HepG2 (cell line): ENCODE measurements around the gene U2SURP. TPM values are rescaled to one million over a fixed set of nuclear protein-coding genes. Genes with fewer than 3 reads are reported as not detected.

Source experiments
- ATAC-seq: fragments of 200-7000 bp; cut with Tn5 transposase; 3 replicates; pipeline ENCODE4 v1.9.1; 2020; ENCODE audit warnings: mild to moderate bottlenecking, moderate library complexity
- BruUV-seq: library from RNA; stranded (reverse); fragments of 400-500 nt; replicated peaks from 2 replicates; lab custom pipeline; 2021; lab: Mats Ljungman, UMichigan
- CTCF ChIA-PET: fragments of 300-600 bp; formaldehyde crosslinking; extraction: SDS; loops from one replicate; lab custom pipeline; 2021; ENCODE audit warnings: low total read pairs, inconsistent platforms, low intra/inter-chr PET ratio; lab: Yijun Ruan, JAX
- POLR2A ChIA-PET: fragments of 350-600 bp; sonication (Branson Sonifier 250); formaldehyde crosslinking; loops from one replicate; lab custom pipeline; 2020; ENCODE audit warnings: antibody characterized with exemption, inconsistent platforms; lab: Yijun Ruan, JAX
- DNase-seq: peaks from one replicate; pipeline ENCODE4 v3.0.0-alpha.2; 2015; ENCODE audit warnings: low spot score
- FAIRE-seq: peaks from 3 replicates; lab custom pipeline; 2011; peaks lifted over from hg19 to GRCh38; lab: Jason Lieb, UNC
- H2AFZ ChIP-seq: one replicate; pipeline ENCODE4 v1.6.1; 2011; ENCODE audit warnings: low read length, inconsistent platforms
- H3K27ac ChIP-seq: fragments of 300-600 bp; 3 replicates; pipeline ENCODE4 v1.8.0; 2011; ENCODE audit warnings: mixed run types, mild to moderate bottlenecking, mixed read lengths, low read length, inconsistent platforms; ENCODE audit not compliant: insufficient read depth; ENCODE audit errors: extremely low read length
- H3K27me3 ChIP-seq, 2 experiments: fragments of 200-600 bp in 1 of 2; 2 replicates in 1 of 2; 3 replicates in 1 of 2; pipeline versions ENCODE4 v1.6.0 to v1.8.0; 2011; ENCODE audit warnings: low read length in 2 of 2, mild to moderate bottlenecking in 2 of 2, moderate library complexity in 2 of 2, inconsistent platforms in 1 of 2; ENCODE audit not compliant: insufficient read depth in 2 of 2, control insufficient read depth in 1 of 2
- H3K36me3 ChIP-seq, 2 experiments: fragments of 200-600 bp in 1 of 2; replicated peaks in 1 of 2; 2 replicates in 1 of 2; 3 replicates in 1 of 2; pipeline versions ENCODE4 v1.5.1 to v1.8.0; 2011; ENCODE audit warnings: low read length in 2 of 2, inconsistent platforms in 1 of 2; ENCODE audit not compliant: insufficient read depth in 2 of 2, control insufficient read depth in 1 of 2
- H3K4me1 ChIP-seq: 2 replicates; pipeline ENCODE4 v1.5.1; 2012; ENCODE audit warnings: low read length, inconsistent platforms; ENCODE audit not compliant: insufficient read depth
- H3K4me2 ChIP-seq: 2 replicates; pipeline ENCODE4 v1.6.0; 2011; ENCODE audit warnings: low read depth, low read length, inconsistent platforms
- H3K4me3 ChIP-seq, 3 experiments: fragments of 200-600 bp in 1 of 3; sonication (generic), shearing (Covaris generic) in 1 of 3; replicated peaks in 1 of 3; 2 replicates each; pipeline ENCODE4 v1.5.1; 2011 to 2016; ENCODE audit warnings: low read length in 3 of 3, inconsistent platforms in 2 of 3, low read depth in 2 of 3, mild to moderate bottlenecking in 2 of 3, control low read depth in 1 of 3, mixed read lengths in 1 of 3; ENCODE audit not compliant: insufficient read depth in 1 of 3
- H3K79me2 ChIP-seq: one replicate; pipeline ENCODE4 v1.6.1; 2011; ENCODE audit warnings: low read length, inconsistent platforms; ENCODE audit not compliant: insufficient read depth
- H3K9ac ChIP-seq: 2 replicates; pipeline ENCODE4 v1.6.0; 2011; ENCODE audit warnings: mild to moderate bottlenecking, low read depth, low read length, inconsistent platforms; ENCODE audit not compliant: insufficient read depth
- H3K9me3 ChIP-seq: 2 replicates; pipeline ENCODE4 v1.5.1; 2012; ENCODE audit warnings: mild to moderate bottlenecking, low read length
- H4K20me1 ChIP-seq: 2 replicates; pipeline ENCODE4 v1.6.0; 2011; ENCODE audit warnings: inconsistent platforms, mild to moderate bottlenecking, low read length, moderate library complexity; ENCODE audit not compliant: insufficient read depth
- AKAP8 ChIP-seq: sonication (generic); formaldehyde crosslinking; IDR thresholded peaks from 2 replicates; pipeline ENCODE4 v1.5.1; 2020; ENCODE audit warnings: mild to moderate bottlenecking, missing genetic modification reagents
- ERF ChIP-seq: IDR thresholded peaks from 2 replicates; pipeline ENCODE4 v1.6.1; 2018; ENCODE audit warnings: missing biosample characterization, missing genetic modification reagents
- FOXA3 ChIP-seq: IDR thresholded peaks from 2 replicates; pipeline ENCODE4 v1.6.1; 2016; ENCODE audit warnings: missing genetic modification reagents, missing compliant biosample characterization
- GLMP ChIP-seq: sonication (generic); formaldehyde crosslinking; IDR thresholded peaks from 2 replicates; pipeline ENCODE4 v1.9.0; 2021; ENCODE audit warnings: missing genetic modification reagents, mild to moderate bottlenecking, borderline replicate concordance
- MBD4 ChIP-seq: IDR thresholded peaks from 2 replicates; pipeline ENCODE4 v1.6.1; 2012; ENCODE audit warnings: low read length, inconsistent platforms, borderline replicate concordance
- TARDBP ChIP-seq: sonication (generic); formaldehyde crosslinking; IDR thresholded peaks from 2 replicates; pipeline ENCODE4 v1.8.0; 2022; ENCODE audit warnings: mild to moderate bottlenecking, missing genetic modification reagents
- XRCC5 ChIP-seq: fragments of 200-400 bp; formaldehyde crosslinking; optimal IDR thresholded peaks from 2 replicates; pipeline ENCODE3; 2017; ENCODE audit warnings: mild to moderate bottlenecking, low read length
- YEATS2 ChIP-seq: sonication (generic); formaldehyde crosslinking; IDR thresholded peaks from 2 replicates; pipeline ENCODE4 v1.4.0; 2020; ENCODE audit warnings: missing genetic modification reagents, borderline replicate concordance
- ZBTB38 ChIP-seq: sonication (generic); formaldehyde crosslinking; IDR thresholded peaks from 2 replicates; pipeline ENCODE4 v1.5.1; 2020; ENCODE audit warnings: mild to moderate bottlenecking, missing genetic modification reagents
- ZC3H4 ChIP-seq: sonication (generic); formaldehyde crosslinking; IDR thresholded peaks from 2 replicates; pipeline ENCODE4 v1.4.0; 2020; ENCODE audit warnings: missing genetic modification reagents, borderline replicate concordance
- ZFP41 ChIP-seq: sonication (generic); formaldehyde crosslinking; IDR thresholded peaks from 2 replicates; pipeline ENCODE4 v1.4.0; 2020; ENCODE audit warnings: mild to moderate bottlenecking, missing genetic modification reagents, borderline replicate concordance
- ZNF616 ChIP-seq: sonication (generic); formaldehyde crosslinking; IDR thresholded peaks from 2 replicates; pipeline ENCODE4 v1.5.0; 2020; ENCODE audit warnings: low read depth, mild to moderate bottlenecking, missing genetic modification reagents
- ZNF740 ChIP-seq: sonication (generic); formaldehyde crosslinking; IDR thresholded peaks from 2 replicates; pipeline ENCODE4 v1.4.0; 2020; ENCODE audit warnings: missing genetic modification reagents
- ZNF792 ChIP-seq: IDR thresholded peaks from 2 replicates; pipeline ENCODE4 v1.6.1; 2016
- WGBS: methylation state at CpG from one replicate; pipeline ENCODE4 v1.1.6; 2017; ENCODE audit warnings: low lambda C conversion rate; 5-methylcytosine and 5-hydroxymethylcytosine counted together
- in situ Hi-C: cut with HindIII; loops from 2 replicates; pipeline ENCODE4 v1.10.0; 2017; ENCODE audit warnings: low pct_unique_long_range_greater_than_20kb; ENCODE audit not compliant: extremely low pct_ligation_motif_present
- intact Hi-C: fragments of 100-400 bp; cut with micrococcal nuclease; formaldehyde crosslinking; loops from one replicate; pipeline ENCODE4 v1.10.0; 2022; ENCODE audit not compliant: unreplicated experiment
- polyA plus RNA-seq, 8 experiments: library from polyadenylated mRNA; depleted of rRNA in 3 of 8; stranded (reverse) in 7 of 8; unstranded in 1 of 8; fragments of >200 nt; fragmentation: Illumina TruSeq in 4 of 8; extraction: Trizol in 4 of 8; gene quantifications; 2 replicates each; pipeline versions ENCODE4 v1.2.1 to v1.2.3, GENCODE V29; 2011 to 2016; ENCODE audit warnings: low read depth in 4 of 8, missing spikeins in 1 of 8, mixed read lengths in 1 of 8; ENCODE audit not compliant: insufficient read depth in 1 of 8
- total RNA-seq, 5 experiments: library from RNA; depleted of rRNA; stranded (reverse); fragments of >200 nt; fragmentation: Illumina TruSeq; extraction: Trizol; gene quantifications; 2 replicates each; pipeline ENCODE4 v1.2.3, GENCODE V29; 2016; ENCODE audit warnings: low read depth in 1 of 5

U2SURP gene
- total and polyA plus RNA-seq, 2 of the 13 experiments (the other 11 are each of a cell fraction or from before 2014, with no cell fraction given) = 55.9 to 173 TPM

- ChIA-PET POLR2A (no interaction called here), CTCF (no interaction called here)
- Histone ChIP-seq H3K79me2 (no peaks in the 10 kb centered on the region), H3K36me3 (no peaks in the 10 kb centered on the region), H2AFZ (no peak overlapping the region), H3K4me3 (no peak overlapping the region), H3K9ac (no peak overlapping the region), H3K4me2 (no peak overlapping the region), H3K4me1 (no peaks in the 10 kb centered on the region), H3K9me3 (peaks cover 15% of the 10 kb centered on the region), H3K27me3 (peaks cover 0 to 13% of the 10 kb centered on the region in 2 experiments; a peak in 1 of 5 replicates), H3K27ac (no peak overlapping the region), H4K20me1 (no peaks in the 10 kb centered on the region)
- BruUV-seq = no TSS peak
- in situ Hi-C loops = no loop called here
- TF ChIP-seq AKAP8 (CRISPR knock-in tag) (no peak), ZNF616 (CRISPR knock-in tag) (peak; percentile 97)
- no peak for FAIRE-seq
- no peak for DNase-seq
- intact Hi-C loops = no loop called here
- 4% methylated on average over 5 of the region's 5 CpGs for WGBS
- ATAC-seq = no peak
These were observed 103.8 kb downstream of the U2SURP start for GRCh38 chr3:143105170-143105569.

GRCh38 chr3:143109861-143110260, 108.5 kb downstream of the U2SURP start:
- CTCF ChIA-PET = no interaction called here
- no peak overlapping the region for H3K27ac ChIP-seq
- ATAC-seq (no peak), DNase-seq (no peak), FAIRE-seq (no peak)
- peaks cover 9% of the 10 kb centered on the region for H3K9me3 ChIP-seq
- H3K36me3 ChIP-seq = no peaks in the 10 kb centered on the region
- H3K27me3 ChIP-seq = peaks cover 0 to 21% of the 10 kb centered on the region in 2 experiments; a peak in 1 of 5 replicates
- POLR2A ChIA-PET = no interaction called here
- intact Hi-C loops (no loop called here), in situ Hi-C loops (no loop called here)
- no TSS peak for BruUV-seq
- no peaks in the 10 kb centered on the region for H3K4me1 ChIP-seq
- no peaks in the 10 kb centered on the region for H4K20me1 ChIP-seq
- no peak overlapping the region for H3K9ac ChIP-seq
- H3K4me3 ChIP-seq = no peak overlapping the region
- H3K79me2 ChIP-seq = no peaks in the 10 kb centered on the region
- 14% methylated on average over 5 of the region's 5 CpGs for WGBS
- no peak for TF ChIP-seq YEATS2 (CRISPR knock-in tag)
- no peak for TF ChIP-seq ZNF792 (CRISPR knock-in tag)
- no peak for TF ChIP-seq ERF
- TF ChIP-seq GLMP = no peak
- no peak for TF ChIP-seq ZNF740 (CRISPR knock-in tag)
- no peak for TF ChIP-seq ZC3H4 (CRISPR knock-in tag)
- TF ChIP-seq TARDBP (CRISPR knock-in tag) = no peak
- TF ChIP-seq ZBTB38 (CRISPR knock-in tag) = no peak
- no peak for TF ChIP-seq ZFP41 (CRISPR knock-in tag)
- TF ChIP-seq MBD4 = no peak
- TF ChIP-seq XRCC5 = no peak
- no peak for TF ChIP-seq FOXA3 (CRISPR knock-in tag)
- H3K4me2 ChIP-seq = no peak overlapping the region
- no peak overlapping the region for H2AFZ ChIP-seq
